H1 (cell line): ENCODE data around the gene AIRE. TPM values are rescaled to one million over a fixed set of nuclear protein-coding genes. Genes with fewer than 3 reads are reported as not detected.

Experiments
- CTCF ChIA-PET: fragments of 300-600 bp; sonication (Branson Sonifier 250); formaldehyde crosslinking; loops from one replicate; lab custom pipeline; 2021; ENCODE audit not compliant: partially characterized antibody; lab: Charles Lee
- POLR2A ChIA-PET: fragments of 300-600 bp; sonication (Branson Sonifier 250); formaldehyde crosslinking; loops from one replicate; lab custom pipeline; 2021; ENCODE audit warnings: inconsistent platforms; ENCODE audit not compliant: partially characterized antibody; lab: Charles Lee
- DNase-seq, 2 experiments: peaks; one replicate each; pipeline versions ENCODE4 v3.0.0 to v3.0.0-alpha.2; 2010 to 2022; ENCODE audit warnings: low spot score in 2 of 2, low read depth in 1 of 2, mixed read lengths in 1 of 2
- FAIRE-seq: peaks from 2 replicates; lab custom pipeline; 2011; peaks lifted over from hg19 to GRCh38; lab: Jason Lieb, UNC
- H2AFZ ChIP-seq: 2 replicates; pipeline ENCODE4 v1.8.1; 2012; ENCODE audit warnings: low read length, inconsistent platforms
- H2AK5ac ChIP-seq: 2 replicates; pipeline ENCODE4 v1.6.1; 2013; ENCODE audit warnings: low read depth, low read length
- H2BK120ac ChIP-seq: replicated peaks from 2 replicates; pipeline ENCODE3; 2013; ENCODE audit warnings: low read depth, low read length, inconsistent platforms
- H2BK12ac ChIP-seq: 2 replicates; pipeline ENCODE4 v1.6.1; 2013; ENCODE audit warnings: low read depth, low read length
- H2BK15ac ChIP-seq: 2 replicates; pipeline ENCODE4 v1.6.1; 2013; ENCODE audit warnings: low read length
- H2BK20ac ChIP-seq: 2 replicates; pipeline ENCODE4 v1.6.1; 2013; ENCODE audit warnings: low read length
- H2BK5ac ChIP-seq: 2 replicates; pipeline ENCODE4 v1.6.1; 2013; ENCODE audit warnings: low read depth, low read length
- H3K14ac ChIP-seq: 2 replicates; pipeline ENCODE4 v1.6.1; 2013; ENCODE audit warnings: inconsistent platforms; ENCODE audit not compliant: insufficient read length
- H3K18ac ChIP-seq: 2 replicates; pipeline ENCODE4 v1.6.1; 2013; ENCODE audit warnings: low read length; ENCODE audit errors: extremely low read depth
- H3K23ac ChIP-seq: 2 replicates; pipeline ENCODE4 v1.6.1; 2013; ENCODE audit warnings: inconsistent platforms; ENCODE audit not compliant: insufficient read length
- H3K23me2 ChIP-seq: 2 replicates; pipeline ENCODE4 v1.6.1; 2013; ENCODE audit warnings: low read depth, low read length
- H3K27ac ChIP-seq: 2 replicates; pipeline ENCODE4 v1.6.1; 2011; ENCODE audit warnings: low read depth, low read length, inconsistent platforms
- H3K27me3 ChIP-seq, 4 experiments: replicated peaks in 1 of 4; 1 replicate in 1 of 4; 2 replicates in 3 of 4; pipeline versions ENCODE4 v1.6.1 to v1.8.1; 2011 to 2013; ENCODE audit warnings: low read length in 3 of 4, mild to moderate bottlenecking in 3 of 4, inconsistent platforms in 2 of 4, mixed read lengths in 2 of 4, moderate library complexity in 1 of 4; ENCODE audit not compliant: control insufficient read depth in 3 of 4, insufficient read depth in 3 of 4; ENCODE audit errors: extremely low read depth in 1 of 4
- H3K36me3 ChIP-seq, 4 experiments: 2 replicates each; pipeline versions ENCODE4 v1.6.1 to v1.8.1; 2011 to 2013; ENCODE audit warnings: mild to moderate bottlenecking in 4 of 4, low read length in 3 of 4, moderate library complexity in 2 of 4, control low read depth in 1 of 4, inconsistent platforms in 1 of 4; ENCODE audit not compliant: insufficient read depth in 4 of 4, control insufficient read depth in 2 of 4
- H3K4ac ChIP-seq: replicated peaks from 2 replicates; pipeline ENCODE3; 2013; ENCODE audit warnings: low read length, low read depth, mixed read lengths, inconsistent platforms; ENCODE audit not compliant: insufficient read length
- H3K4me1 ChIP-seq, 4 experiments: replicated peaks in 1 of 4; 1 replicate in 1 of 4; 2 replicates in 3 of 4; pipeline versions ENCODE4 v1.6.1 to v1.8.1; 2011 to 2013; ENCODE audit warnings: low read length in 3 of 4, inconsistent platforms in 2 of 4, mixed read lengths in 1 of 4; ENCODE audit not compliant: insufficient read depth in 4 of 4, control insufficient read depth in 3 of 4
- H3K4me2 ChIP-seq, 2 experiments: 2 replicates each; pipeline versions ENCODE4 v1.6.1 to v1.8.1; 2011 to 2013; ENCODE audit warnings: low read depth in 2 of 2, low read length in 2 of 2, control low read depth in 1 of 2, inconsistent platforms in 1 of 2, mild to moderate bottlenecking in 1 of 2; ENCODE audit not compliant: insufficient read depth in 1 of 2
- H3K4me3 ChIP-seq, 4 experiments: fragments of 200-600, 300-600 bp in 1 of 4; sonication (generic), shearing (Covaris generic), sonication (Bioruptor Twin) in 1 of 4; 2 replicates each; pipeline versions ENCODE4 v1.5.1 to v1.8.1; 2011 to 2016; ENCODE audit warnings: low read length in 4 of 4, low read depth in 3 of 4, control low read depth in 2 of 4, inconsistent platforms in 2 of 4, mild to moderate bottlenecking in 2 of 4, mixed read lengths in 1 of 4, moderate library complexity in 1 of 4; ENCODE audit not compliant: insufficient read depth in 2 of 4; ENCODE audit errors: extremely low read depth in 1 of 4
- H3K56ac ChIP-seq: replicated peaks from 2 replicates; pipeline ENCODE3; 2013; ENCODE audit warnings: low read depth, mild to moderate bottlenecking, mixed read lengths, low read length, inconsistent platforms; ENCODE audit not compliant: insufficient read length
- H3K79me1 ChIP-seq: 2 replicates; pipeline ENCODE4 v1.6.1; 2013; ENCODE audit warnings: low read depth, low read length, control low read depth
- H3K79me2 ChIP-seq, 2 experiments: 2 replicates each; pipeline versions ENCODE4 v1.6.1 to v1.8.1; 2012 to 2013; ENCODE audit warnings: low read length in 2 of 2, mild to moderate bottlenecking in 2 of 2, inconsistent platforms in 1 of 2; ENCODE audit not compliant: insufficient read depth in 2 of 2, control insufficient read depth in 1 of 2
- H3K9ac ChIP-seq, 4 experiments: replicated peaks in 1 of 4; 1 replicate in 1 of 4; 2 replicates in 3 of 4; pipeline versions ENCODE4 v1.6.1 to v1.8.1; 2011 to 2013; ENCODE audit warnings: low read depth in 3 of 4, low read length in 3 of 4, control low read depth in 2 of 4, mild to moderate bottlenecking in 2 of 4, moderate library complexity in 2 of 4, inconsistent platforms in 1 of 4; ENCODE audit errors: extremely low read depth in 1 of 4
- H3K9me3 ChIP-seq, 2 experiments: 2 replicates each; pipeline versions ENCODE4 v1.6.1 to v1.8.1; 2012 to 2013; ENCODE audit warnings: mild to moderate bottlenecking in 2 of 2, moderate library complexity in 2 of 2, control low read depth in 1 of 2, inconsistent platforms in 1 of 2, low read depth in 1 of 2, low read length in 1 of 2, mixed read lengths in 1 of 2; ENCODE audit not compliant: insufficient read depth in 2 of 2
- H4K20me1 ChIP-seq, 2 experiments: replicated peaks in 1 of 2; 2 replicates each; pipeline versions ENCODE3 to v1.8.1; 2011 to 2013; ENCODE audit warnings: inconsistent platforms in 2 of 2, low read length in 2 of 2, mild to moderate bottlenecking in 1 of 2; ENCODE audit not compliant: insufficient read depth in 2 of 2, control insufficient read depth in 1 of 2
- H4K5ac ChIP-seq: 2 replicates; pipeline ENCODE4 v1.6.1; 2013; ENCODE audit warnings: low read length, low read depth, mixed read lengths, inconsistent platforms; ENCODE audit not compliant: insufficient read length
- H4K8ac ChIP-seq: 2 replicates; pipeline ENCODE4 v1.8.0; 2013; ENCODE audit warnings: mild to moderate bottlenecking, moderate library complexity, low read length, inconsistent platforms; ENCODE audit not compliant: insufficient read depth; ENCODE audit errors: extremely low read depth
- H4K91ac ChIP-seq: replicated peaks from 2 replicates; pipeline ENCODE3; 2013; ENCODE audit warnings: low read length, mixed read lengths, inconsistent platforms; ENCODE audit not compliant: insufficient read length
- BRCA1 ChIP-seq: IDR thresholded peaks from 2 replicates; pipeline ENCODE4 v1.6.1; 2012; ENCODE audit warnings: low read depth, low read length, improper control_type of control experiment
- CEBPB ChIP-seq: IDR thresholded peaks from 2 replicates; pipeline ENCODE4 v1.6.1; 2012; ENCODE audit warnings: low read depth, low read length
- EGR1 ChIP-seq: IDR thresholded peaks from 2 replicates; pipeline ENCODE4 v1.6.1; 2011; ENCODE audit warnings: low read depth, low read length, borderline replicate concordance
- FOSL1 ChIP-seq: IDR thresholded peaks from 2 replicates; pipeline ENCODE4 v1.6.1; 2011; ENCODE audit warnings: mild to moderate bottlenecking, low read depth, low read length, moderate library complexity; ENCODE audit not compliant: insufficient read depth
- JUND ChIP-seq: IDR thresholded peaks from 2 replicates; pipeline ENCODE4 v1.6.1; 2011; ENCODE audit warnings: mild to moderate bottlenecking, improper control_type of control experiment, low read length
- NRF1 ChIP-seq: IDR thresholded peaks from 2 replicates; pipeline ENCODE4 v1.6.1; 2011; ENCODE audit warnings: mild to moderate bottlenecking, low read depth, low read length, improper control_type of control experiment
- PHF8 ChIP-seq: fragments of 200-600 bp; sonication (generic); conservative IDR thresholded peaks from 2 replicates; pipeline ENCODE4 v1.7.1; 2012; ENCODE audit warnings: low read depth, mild to moderate bottlenecking, inconsistent platforms, low read length, moderate library complexity
- SAP30 ChIP-seq: fragments of 300-600 bp; sonication (generic); IDR thresholded peaks from 2 replicates; pipeline ENCODE4 v1.7.1; 2012; ENCODE audit warnings: low read length, moderate library complexity, mild to moderate bottlenecking, inconsistent platforms; ENCODE audit not compliant: insufficient read depth, insufficient replicate concordance
- SIRT6 ChIP-seq: IDR thresholded peaks from one replicate; pipeline ENCODE4 v1.7.1; 2012; ENCODE audit warnings: low read length, inconsistent platforms
- SIX5 ChIP-seq: IDR thresholded peaks from 2 replicates; pipeline ENCODE4 v1.6.1; 2011; ENCODE audit warnings: mild to moderate bottlenecking, low read depth, low read length
- SP2 ChIP-seq: IDR thresholded peaks from 2 replicates; pipeline ENCODE4 v1.6.1; 2012; ENCODE audit warnings: mild to moderate bottlenecking, low read length, inconsistent platforms
- SRF ChIP-seq: IDR thresholded peaks from 2 replicates; pipeline ENCODE4 v1.6.1; 2011; ENCODE audit warnings: mild to moderate bottlenecking, low read depth, low read length, moderate library complexity
- YY1 ChIP-seq: IDR thresholded peaks from 2 replicates; pipeline ENCODE4 v1.6.1; 2011; ENCODE audit warnings: low read depth, mild to moderate bottlenecking, low read length
- WGBS, 2 experiments: shearing (Covaris generic) in 1 of 2; methylation state at CpG; one replicate each; pipeline versions ENCODE4 v1.1.6 to v1.1.7; 2013 to 2015; ENCODE audit warnings: low lambda C conversion rate in 2 of 2, mixed read lengths in 2 of 2, inconsistent platforms in 1 of 2, low coverage in 1 of 2, missing lambda C conversion rate in 1 of 2; ENCODE audit not compliant: insufficient replicate concordance in 2 of 2, insufficient coverage in 1 of 2, insufficient read length in 1 of 2; ENCODE audit errors: extremely low coverage in 1 of 2, missing lambda C conversion rate in 1 of 2; 5-methylcytosine and 5-hydroxymethylcytosine counted together
- polyA plus RNA-seq, 7 experiments: library from polyadenylated mRNA; depleted of rRNA in 3 of 7; stranded (reverse) in 5 of 7; unstranded in 2 of 7; fragments of >200 nt in 5 of 7; fragments of 200-250 nt in 2 of 7; gene quantifications; 1 replicate in 5 of 7; 2 replicates in 1 of 7; 4 replicates in 1 of 7; pipeline versions ENCODE4 v1.2.1 to v1.2.3, GENCODE V29; 2011 to 2013; ENCODE audit warnings: missing spikeins in 2 of 7, mixed read lengths in 2 of 7
- total RNA-seq: library from RNA; stranded (reverse); fragmentation: NEBNext Ultra II Directional; extraction: Animal tissue kit (Norgen Biotek cat#: 25700); gene quantifications from 2 replicates; pipeline ENCODE4 v1.2.1, GENCODE V29; 2021
- TF ChIP-seq, protein P1 (sequence below): IDR thresholded peaks from 2 replicates; pipeline ENCODE4 v1.6.1; 2012; ENCODE audit warnings: low read length, inconsistent platforms

AIRE gene
- total and polyA plus RNA-seq, 2 of the 8 experiments (the other 6 are each of a cell fraction or from before 2014, with no cell fraction given), result 0.09 TPM; not detected in 1

DNA sequence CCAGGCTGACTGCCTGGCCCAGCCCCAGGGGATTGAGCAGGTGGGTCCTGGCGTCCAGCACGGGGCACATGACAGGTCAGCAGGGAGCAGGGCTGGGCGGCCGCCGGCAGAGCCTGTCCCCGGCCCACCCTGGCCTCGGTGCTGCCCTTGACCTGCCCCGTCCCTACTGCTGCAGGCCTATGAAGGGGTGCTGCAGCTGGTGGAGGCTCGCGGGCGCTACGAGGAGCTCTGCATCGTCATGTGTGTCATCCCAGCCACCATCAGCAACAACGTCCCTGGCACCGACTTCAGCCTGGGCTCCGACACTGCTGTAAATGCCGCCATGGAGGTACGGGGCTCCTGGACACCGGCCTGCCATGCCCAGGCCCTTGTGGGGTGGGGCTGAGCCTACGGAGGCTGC is 37.9 kb downstream of the AIRE start:
- Histone ChIP-seq H3K56ac (no peak overlapping the region), H3K36me3 (peaks cover 0 to 39% (median 1%) of the 10 kb centered on the region in 4 experiments; a peak in 2 of 8 replicates), H3K79me1 (no peaks in the 10 kb centered on the region), H2BK15ac (no peak overlapping the region), H4K91ac (no peak overlapping the region), H3K4ac (no peak overlapping the region), H2BK20ac (no peak overlapping the region), H3K4me3 (no peak overlapping the region), H2AFZ (no peak overlapping the region), H2BK12ac (no peak overlapping the region), H3K27me3 (no peaks in the 10 kb centered on the region), H3K4me1 (no peaks in the 10 kb centered on the region), H4K5ac (no peak overlapping the region), H3K27ac (no peak overlapping the region), H3K9me3 (no peaks in the 10 kb centered on the region), H3K9ac (no peak overlapping the region), H4K20me1 (no peaks in the 10 kb centered on the region), H3K18ac (no peak overlapping the region), H4K8ac (no peak overlapping the region), H3K79me2 (no peaks in the 10 kb centered on the region), H2BK5ac (no peak overlapping the region), H2BK120ac (no peak overlapping the region), H3K23me2 (no peaks in the 10 kb centered on the region), H3K14ac (no peak overlapping the region), H3K4me2 (no peak overlapping the region), H3K23ac (no peak overlapping the region), H2AK5ac (no peak overlapping the region)
- POLR2A ChIA-PET, result interaction anchor here (1.5 kb wide), 1 partner anchor 10 kb away, joined by 8 read pairs; no protein-coding TSS in a partner anchor
- DNase-seq (no peak), FAIRE-seq (no peak)
- 83% methylated on average over 18 of the region's 20 CpGs; no CpG with 5 or more reads in 1 of the 2 experiments for WGBS, 2 experiments
- CTCF ChIA-PET, result interaction anchor here (2.0 kb wide), 1 partner anchor 19 kb away, joined by 5 read pairs; no protein-coding TSS in a partner anchor
- TF ChIP-seq EGR1, result no peak
- TF ChIP-seq YY1, result no peak
- no peak for TF ChIP-seq BRCA1
- TF ChIP-seq, protein P1, sequence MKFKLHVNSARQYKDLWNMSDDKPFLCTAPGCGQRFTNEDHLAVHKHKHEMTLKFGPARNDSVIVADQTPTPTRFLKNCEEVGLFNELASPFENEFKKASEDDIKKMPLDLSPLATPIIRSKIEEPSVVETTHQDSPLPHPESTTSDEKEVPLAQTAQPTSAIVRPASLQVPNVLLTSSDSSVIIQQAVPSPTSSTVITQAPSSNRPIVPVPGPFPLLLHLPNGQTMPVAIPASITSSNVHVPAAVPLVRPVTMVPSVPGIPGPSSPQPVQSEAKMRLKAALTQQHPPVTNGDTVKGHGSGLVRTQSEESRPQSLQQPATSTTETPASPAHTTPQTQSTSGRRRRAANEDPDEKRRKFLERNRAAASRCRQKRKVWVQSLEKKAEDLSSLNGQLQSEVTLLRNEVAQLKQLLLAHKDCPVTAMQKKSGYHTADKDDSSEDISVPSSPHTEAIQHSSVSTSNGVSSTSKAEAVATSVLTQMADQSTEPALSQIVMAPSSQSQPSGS, result no peak
- no peak for TF ChIP-seq PHF8
- no peak for TF ChIP-seq SIX5
- TF ChIP-seq JUND, result no peak
- no peak for TF ChIP-seq CEBPB
- TF ChIP-seq SIRT6, result no peak
- no peak for TF ChIP-seq SAP30
- no peak for TF ChIP-seq SP2
- no peak for TF ChIP-seq FOSL1
- TF ChIP-seq NRF1, result no peak
- no peak for TF ChIP-seq SRF
